Amygdala (tissue), 56 donors: ENCODE results near the gene NFE2L1.

Source experiments
- DNase-seq, 56 donors: peaks; one replicate each; lab custom pipeline; 2025; lab: John Stamatoyannopoulos, UW

NFE2L1 gene

DNA sequence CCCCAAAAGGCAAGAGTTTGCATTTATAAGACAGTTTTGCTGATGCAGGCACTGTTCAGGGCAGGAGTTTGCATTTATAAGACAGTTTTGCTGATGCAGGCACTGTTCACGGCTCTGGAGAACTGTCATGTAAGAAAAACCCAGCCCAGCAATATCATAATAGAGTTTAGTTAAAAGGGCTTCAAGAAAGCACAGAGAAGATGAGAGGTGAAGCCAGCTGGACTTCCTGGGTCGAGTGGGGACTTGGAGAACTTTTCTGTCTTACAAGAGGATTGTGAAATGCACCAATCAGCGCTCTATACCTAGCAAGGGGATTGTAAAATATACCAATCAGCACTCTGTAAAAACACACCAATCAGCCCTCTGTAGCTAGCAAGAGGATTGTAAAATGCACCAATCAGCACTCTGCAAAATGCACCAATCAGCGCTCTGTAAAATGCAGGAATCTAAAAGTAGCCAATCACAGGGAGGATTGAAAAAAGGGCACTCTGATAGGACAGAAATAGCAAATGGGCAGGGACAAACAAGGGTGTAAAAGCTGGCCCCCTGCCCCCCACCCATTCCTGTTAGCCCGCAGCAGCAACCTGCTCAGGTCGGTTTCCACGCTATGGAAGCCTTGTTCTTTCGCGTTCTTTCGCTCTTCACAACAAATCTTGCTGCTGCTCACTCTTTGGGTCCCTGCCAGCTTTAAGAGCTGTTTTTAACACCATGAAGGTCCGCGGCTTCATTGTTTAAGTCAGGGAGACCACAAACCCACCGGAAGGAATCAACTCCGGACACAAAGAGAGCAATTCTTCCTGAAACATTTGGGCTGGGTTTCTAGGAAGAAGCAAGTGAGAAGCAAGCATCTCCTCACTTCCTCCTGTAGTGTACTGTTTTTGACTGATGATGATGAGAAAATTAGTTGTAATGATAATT is 54.9 kb downstream of the NFE2L1 start:
- peak in 2 of 56 donors; percentile 12 to 14 for DNase-seq

DNA sequence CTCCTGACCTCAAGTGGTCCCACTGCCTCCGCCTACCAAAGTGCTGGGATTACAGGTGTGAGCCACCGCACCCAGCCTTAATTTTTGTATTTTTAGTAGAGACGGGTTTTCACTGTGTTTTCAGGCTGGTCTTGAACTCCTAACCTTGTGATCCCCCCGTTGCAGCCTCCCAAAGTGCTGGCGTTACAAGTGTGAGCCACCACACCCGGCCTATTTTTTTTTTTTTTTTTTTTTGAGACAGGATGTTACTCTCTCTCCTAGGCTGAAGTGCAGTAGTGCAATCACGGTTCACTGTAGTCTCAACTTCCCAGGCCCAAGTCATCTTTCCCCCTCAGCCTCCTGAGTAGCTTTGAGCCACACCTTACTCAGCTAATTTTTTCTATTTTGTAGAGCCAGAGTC is 56.3 kb downstream of the NFE2L1 start:
- DNase-seq: no peak

- no peak for DNase-seq
Observed at GRCh38 chr17:48106802-48107136, 58.6 kb downstream of the NFE2L1 start.

- DNase-seq: peak in 55 of 56 donors; percentile 64 to 98 (median 91)
Observed at GRCh38 chr17:48107137-48108055, 59.2 kb downstream of the NFE2L1 start, which contains the start of gene SNX11. SNX11 (plus strand) TSS chr17:48107766; CDS start chr17:48112044, 4,278 bp downstream.

- no peak for DNase-seq
Observed at GRCh38 chr17:48110761-48111160, 62.6 kb downstream of the NFE2L1 start.
